ENCODE results near the gene RELN.

DNA sequence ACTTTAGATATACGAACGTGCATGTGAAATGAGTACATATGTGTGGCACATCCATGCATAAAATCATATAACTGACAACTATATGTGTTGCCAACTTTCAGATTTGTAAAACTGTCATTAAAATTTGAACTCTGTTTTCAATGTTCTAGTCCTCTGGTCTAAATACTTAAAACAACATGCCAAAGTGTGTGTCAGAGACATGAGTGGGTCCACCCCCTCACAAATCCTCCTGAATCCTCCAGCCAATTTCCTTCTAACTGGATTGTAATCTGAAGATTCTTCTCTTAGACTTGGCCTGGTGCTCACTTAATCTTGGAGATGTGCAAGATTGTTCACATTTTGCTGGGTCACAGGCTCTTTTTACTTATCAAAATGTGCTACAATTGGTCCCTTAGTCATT lies 184.1 kb downstream of the RELN start:
- TF ChIP-seq, protein P1, sequence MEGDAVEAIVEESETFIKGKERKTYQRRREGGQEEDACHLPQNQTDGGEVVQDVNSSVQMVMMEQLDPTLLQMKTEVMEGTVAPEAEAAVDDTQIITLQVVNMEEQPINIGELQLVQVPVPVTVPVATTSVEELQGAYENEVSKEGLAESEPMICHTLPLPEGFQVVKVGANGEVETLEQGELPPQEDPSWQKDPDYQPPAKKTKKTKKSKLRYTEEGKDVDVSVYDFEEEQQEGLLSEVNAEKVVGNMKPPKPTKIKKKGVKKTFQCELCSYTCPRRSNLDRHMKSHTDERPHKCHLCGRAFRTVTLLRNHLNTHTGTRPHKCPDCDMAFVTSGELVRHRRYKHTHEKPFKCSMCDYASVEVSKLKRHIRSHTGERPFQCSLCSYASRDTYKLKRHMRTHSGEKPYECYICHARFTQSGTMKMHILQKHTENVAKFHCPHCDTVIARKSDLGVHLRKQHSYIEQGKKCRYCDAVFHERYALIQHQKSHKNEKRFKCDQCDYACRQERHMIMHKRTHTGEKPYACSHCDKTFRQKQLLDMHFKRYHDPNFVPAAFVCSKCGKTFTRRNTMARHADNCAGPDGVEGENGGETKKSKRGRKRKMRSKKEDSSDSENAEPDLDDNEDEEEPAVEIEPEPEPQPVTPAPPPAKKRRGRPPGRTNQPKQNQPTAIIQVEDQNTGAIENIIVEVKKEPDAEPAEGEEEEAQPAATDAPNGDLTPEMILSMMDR (IDR thresholded peaks at IDR 0.05) = no peak
- no peak for TF ChIP-seq POLR2A (IDR thresholded peaks at IDR 0.05)
